Measurements from ENCODE around the gene GLIS2.

DNA sequence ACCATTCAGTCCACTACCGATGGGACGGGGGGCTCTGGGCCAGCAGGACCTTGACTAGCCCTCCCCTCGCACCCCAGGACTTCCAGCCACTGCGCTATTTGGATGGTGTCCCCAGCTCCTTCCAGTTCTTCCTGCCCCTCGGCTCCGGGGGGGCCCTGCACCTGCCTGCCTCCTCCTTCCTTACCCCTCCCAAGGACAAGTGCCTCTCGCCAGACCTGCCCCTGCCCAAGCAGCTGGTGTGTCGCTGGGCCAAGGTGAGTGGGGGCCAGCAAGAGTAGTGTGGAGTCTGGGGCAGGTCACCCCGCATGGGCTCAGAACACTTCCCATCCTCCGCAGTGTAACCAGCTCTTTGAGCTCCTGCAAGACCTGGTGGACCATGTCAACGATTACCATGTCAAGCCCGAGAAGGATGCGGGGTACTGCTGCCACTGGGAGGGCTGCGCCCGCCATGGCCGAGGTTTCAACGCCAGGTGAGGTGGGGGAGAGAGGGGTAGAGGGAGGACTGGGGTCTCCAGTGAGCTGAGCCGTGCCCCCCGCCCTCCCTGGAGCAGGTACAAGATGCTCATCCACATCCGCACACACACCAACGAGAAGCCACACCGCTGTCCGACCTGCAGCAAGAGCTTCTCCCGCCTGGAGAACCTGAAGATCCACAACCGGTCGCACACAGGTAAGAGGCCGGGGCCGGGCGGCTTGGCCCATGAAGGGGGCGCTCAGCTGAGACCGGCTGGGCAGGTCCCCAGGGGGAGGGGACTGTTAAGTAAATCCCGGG, 19.0 kb downstream of the GLIS2 start:
- TF ChIP-seq POLR2AphosphoS5 (IDR thresholded peaks at IDR 0.05; ENCODE audit: low read depth, low read length) = no peak
- TF ChIP-seq POLR2A (IDR thresholded peaks at IDR 0.05; ENCODE audit: low read depth, low read length) = no peak
- no peak for TF ChIP-seq TAF1 (IDR thresholded peaks at IDR 0.05; ENCODE audit: borderline replicate concordance, low read depth, low read length)

Data from GM12892 (cell line).